HCT116 (cell line): Measurements from ENCODE around the gene AQP9. TPM values are rescaled to one million over a fixed set of nuclear protein-coding genes. Genes with fewer than 3 reads are reported as not detected.

ENCODE experiments used
- ATAC-seq: fragments of 200-7000 bp; cut with Tn5 transposase; 2 replicates; pipeline ENCODE4 v1.9.1; 2020; ENCODE audit warnings: mild to moderate bottlenecking, moderate library complexity
- BruUV-seq: library from RNA; stranded (reverse); fragments of 400-500 nt; replicated peaks from 2 replicates; lab custom pipeline; 2021; lab: Mats Ljungman, UMichigan
- CTCF ChIA-PET: fragments of 300-600 bp; sonication (Branson Sonifier 250); formaldehyde crosslinking; loops from one replicate; lab custom pipeline; 2021; ENCODE audit warnings: antibody characterized with exemption; lab: Charles Lee
- POLR2A ChIA-PET: fragments of 300-600, 350-600 bp; sonication (Branson Sonifier 250); formaldehyde crosslinking; loops from one replicate; lab custom pipeline; 2021; ENCODE audit warnings: antibody characterized with exemption; lab: Charles Lee
- RAD21 ChIA-PET, 2 experiments: fragments of 300-600 bp; sonication (Branson Sonifier 250); formaldehyde crosslinking; loops; one replicate each; lab custom pipeline; 2023; ENCODE audit warnings: low total read pairs in 2 of 2; ENCODE audit not compliant: uncharacterized antibody in 2 of 2, unreplicated experiment in 2 of 2, low non-redundant PET in 1 of 2; lab: Charles Lee
- DNase-seq: peaks from one replicate; pipeline ENCODE4 v3.0.0-alpha.2; 2010; ENCODE audit warnings: low read depth, low spot score
- H2AFZ ChIP-seq: fragments of 200-600 bp; shearing (Covaris generic), sonication (generic); 2 replicates; pipeline ENCODE4 v1.6.1; 2017; ENCODE audit warnings: low read depth, mixed run types, mixed read lengths, antibody characterized with exemption, low read length; ENCODE audit not compliant: poor library complexity, severe bottlenecking
- H3K27ac ChIP-seq: 2 replicates; pipeline ENCODE4 v1.5.1; 2012; ENCODE audit warnings: low read depth, low read length
- H3K27me3 ChIP-seq: fragments of 200-600 bp; sonication (generic); 2 replicates; pipeline ENCODE4 v1.6.1; 2016; ENCODE audit warnings: mixed run types, low read length, mixed read lengths; ENCODE audit not compliant: insufficient read depth
- H3K36me3 ChIP-seq, 2 experiments: fragments of 200-500 bp in 1 of 2; fragments of 200-600 bp in 1 of 2; sonication (Bioruptor generic) in 1 of 2; sonication (generic) in 1 of 2; 2 replicates each; pipeline versions ENCODE4 v1.5.1 to v1.6.1; 2014 to 2016; ENCODE audit warnings: low read length in 2 of 2, inconsistent platforms in 1 of 2, mixed read lengths in 1 of 2, mixed run types in 1 of 2; ENCODE audit not compliant: insufficient read depth in 2 of 2, control insufficient read depth in 1 of 2
- H3K4me1 ChIP-seq, 2 experiments: fragments of 200-600 bp in 1 of 2; sonication (generic) in 1 of 2; 2 replicates each; pipeline versions ENCODE4 v1.5.1 to v1.6.1; 2012 to 2017; ENCODE audit warnings: low read length in 2 of 2, inconsistent platforms in 1 of 2, mild to moderate bottlenecking in 1 of 2, mixed read lengths in 1 of 2, mixed run types in 1 of 2, moderate library complexity in 1 of 2; ENCODE audit not compliant: insufficient read depth in 2 of 2, control insufficient read depth in 1 of 2
- H3K4me2 ChIP-seq: fragments of 200-600 bp; sonication (generic); 2 replicates; pipeline ENCODE4 v1.6.1; 2017; ENCODE audit warnings: mixed run types, low read length, mixed read lengths
- H3K4me3 ChIP-seq, 2 experiments: fragments of 200-600 bp in 1 of 2; sonication (generic) in 1 of 2; replicated peaks in 1 of 2; 2 replicates each; pipeline ENCODE4 v1.5.1; 2011 to 2016; ENCODE audit warnings: low read length in 2 of 2, control low read depth in 1 of 2, low read depth in 1 of 2, mild to moderate bottlenecking in 1 of 2, mixed read lengths in 1 of 2, mixed run types in 1 of 2
- H3K79me2 ChIP-seq: fragments of 200-600 bp; sonication (generic); 2 replicates; pipeline ENCODE4 v1.6.1; 2017; ENCODE audit warnings: mild to moderate bottlenecking, mixed run types, low read length, moderate library complexity, mixed read lengths; ENCODE audit not compliant: insufficient read depth
- H3K9ac ChIP-seq: fragments of 200-600 bp; sonication (generic); 2 replicates; pipeline ENCODE4 v1.6.1; 2016; ENCODE audit warnings: low read length, mixed read lengths
- H3K9me2 ChIP-seq: fragments of 200-600 bp; sonication (generic), shearing (Covaris generic); 2 replicates; pipeline ENCODE4 v1.6.1; 2017; ENCODE audit warnings: mixed run types, mild to moderate bottlenecking, moderate library complexity; ENCODE audit not compliant: insufficient read depth
- H3K9me3 ChIP-seq, 2 experiments: fragments of 200-500 bp in 1 of 2; fragments of 200-600 bp in 1 of 2; sonication (Bioruptor generic) in 1 of 2; sonication (generic) in 1 of 2; 2 replicates each; pipeline ENCODE4 v1.6.1; 2014 to 2017; ENCODE audit warnings: low read length in 2 of 2, mixed read lengths in 2 of 2, inconsistent platforms in 1 of 2, low read depth in 1 of 2, mild to moderate bottlenecking in 1 of 2, mixed run types in 1 of 2, moderate library complexity in 1 of 2; ENCODE audit not compliant: control insufficient read depth in 1 of 2, insufficient read depth in 1 of 2
- H4K20me1 ChIP-seq: fragments of 200-600 bp; sonication (generic), shearing (Covaris generic); 2 replicates; pipeline ENCODE4 v1.6.1; 2017; ENCODE audit warnings: mixed run types, mild to moderate bottlenecking, moderate library complexity; ENCODE audit not compliant: insufficient read depth
- CBX3 ChIP-seq: IDR thresholded peaks from 2 replicates; pipeline ENCODE4 v1.6.1; 2012; ENCODE audit warnings: low read depth
- ELF1 ChIP-seq: IDR thresholded peaks from 2 replicates; pipeline ENCODE4 v1.6.1; 2012; ENCODE audit warnings: low read depth, borderline replicate concordance
- EZH2 ChIP-seq: fragments of 200-600 bp; sonication (generic); IDR thresholded peaks from 2 replicates; pipeline ENCODE4 v1.6.1; 2017; ENCODE audit warnings: antibody characterized with exemption, mixed run types
- EZH2phosphoT487 ChIP-seq: fragments of 200-600 bp; IDR thresholded peaks from 2 replicates; pipeline ENCODE4 v1.6.1; 2018; ENCODE audit warnings: antibody characterized with exemption, borderline replicate concordance
- FOSL1 ChIP-seq: IDR thresholded peaks from 2 replicates; pipeline ENCODE4 v1.6.1; 2012; ENCODE audit warnings: low read depth
- JUND ChIP-seq: IDR thresholded peaks from 2 replicates; pipeline ENCODE4 v1.6.1; 2012
- POLR2AphosphoS5 ChIP-seq: IDR thresholded peaks from 2 replicates; pipeline ENCODE4 v1.6.1; 2011; ENCODE audit warnings: mild to moderate bottlenecking, low read depth, low read length, moderate library complexity
- SP1 ChIP-seq: IDR thresholded peaks from 2 replicates; pipeline ENCODE4 v1.6.1; 2012; ENCODE audit warnings: low read depth
- ZNF274 ChIP-seq: fragments of 200-500 bp; sonication (Bioruptor generic); IDR thresholded peaks from 2 replicates; pipeline ENCODE4 v1.6.1; 2014; ENCODE audit warnings: mild to moderate bottlenecking, low read depth, low read length, inconsistent platforms
- intact Hi-C: fragments of 100-400 bp; cut with micrococcal nuclease; formaldehyde crosslinking; loops from 2 replicates; pipeline ENCODE4 v1.10.0; 2022
- total RNA-seq: library from RNA; stranded (reverse); gene quantifications from one replicate; pipeline ENCODE4 v1.2.1, GENCODE V29; 2021; ENCODE audit not compliant: unreplicated experiment
- TF ChIP-seq, protein P1 (sequence below), 3 experiments: fragments of 200-600 bp in 1 of 3; sonication (generic) in 1 of 3; IDR thresholded peaks in 2 of 3; conservative IDR thresholded peaks in 1 of 3; 2 replicates each; pipeline ENCODE4 v1.5.1; 2012 to 2017; ENCODE audit warnings: low read depth in 2 of 3, low read length in 2 of 3, antibody characterized with exemption in 1 of 3, borderline replicate concordance in 1 of 3, control low read depth in 1 of 3, mild to moderate bottlenecking in 1 of 3, mixed read lengths in 1 of 3, mixed run types in 1 of 3, moderate library complexity in 1 of 3; ENCODE audit not compliant: insufficient read depth in 1 of 3
- TF ChIP-seq, protein P2 (sequence below): IDR thresholded peaks from 2 replicates; pipeline ENCODE4 v1.6.1; 2012; ENCODE audit warnings: low read depth
- TF ChIP-seq, protein P3 (sequence below): IDR thresholded peaks from 2 replicates; pipeline ENCODE4 v1.6.1; 2012
- TF ChIP-seq, protein P4 (sequence below): IDR thresholded peaks from 2 replicates; pipeline ENCODE4 v1.6.1; 2011; ENCODE audit warnings: mild to moderate bottlenecking, low read length, moderate library complexity; ENCODE audit not compliant: insufficient replicate concordance; ENCODE audit errors: extremely low read depth

The AQP9 gene
- total RNA-seq, 1 experiment from 2014 or later = 0.12 TPM

DNA sequence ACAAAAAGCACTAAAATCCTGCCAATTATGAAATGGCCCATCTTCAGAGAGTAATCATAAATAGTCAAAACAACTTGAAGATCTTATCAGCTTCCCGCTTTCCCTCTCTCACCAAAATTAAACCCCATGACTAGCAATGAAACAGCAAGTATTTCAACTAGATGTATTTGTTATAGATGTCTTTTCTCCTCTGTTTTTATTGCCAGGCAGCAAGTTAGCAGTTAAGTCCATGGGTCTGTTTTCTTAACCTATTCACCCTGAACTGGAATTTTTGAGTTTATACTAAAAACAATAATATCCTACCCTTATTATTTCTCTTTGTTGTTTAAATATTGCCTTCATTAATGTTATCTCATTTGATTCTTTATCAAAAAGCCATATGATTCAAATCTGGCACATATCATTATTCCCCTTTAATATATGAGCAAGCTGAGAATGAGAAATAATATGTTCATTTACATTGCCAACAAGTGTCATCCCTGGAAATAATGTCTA lies 23.3 kb downstream of the AQP9 start (continued):
- no peak for TF ChIP-seq EZH2phosphoT487
- TF ChIP-seq ELF1 = no peak
- TF ChIP-seq SP1 = no peak
- TF ChIP-seq, protein P1, sequence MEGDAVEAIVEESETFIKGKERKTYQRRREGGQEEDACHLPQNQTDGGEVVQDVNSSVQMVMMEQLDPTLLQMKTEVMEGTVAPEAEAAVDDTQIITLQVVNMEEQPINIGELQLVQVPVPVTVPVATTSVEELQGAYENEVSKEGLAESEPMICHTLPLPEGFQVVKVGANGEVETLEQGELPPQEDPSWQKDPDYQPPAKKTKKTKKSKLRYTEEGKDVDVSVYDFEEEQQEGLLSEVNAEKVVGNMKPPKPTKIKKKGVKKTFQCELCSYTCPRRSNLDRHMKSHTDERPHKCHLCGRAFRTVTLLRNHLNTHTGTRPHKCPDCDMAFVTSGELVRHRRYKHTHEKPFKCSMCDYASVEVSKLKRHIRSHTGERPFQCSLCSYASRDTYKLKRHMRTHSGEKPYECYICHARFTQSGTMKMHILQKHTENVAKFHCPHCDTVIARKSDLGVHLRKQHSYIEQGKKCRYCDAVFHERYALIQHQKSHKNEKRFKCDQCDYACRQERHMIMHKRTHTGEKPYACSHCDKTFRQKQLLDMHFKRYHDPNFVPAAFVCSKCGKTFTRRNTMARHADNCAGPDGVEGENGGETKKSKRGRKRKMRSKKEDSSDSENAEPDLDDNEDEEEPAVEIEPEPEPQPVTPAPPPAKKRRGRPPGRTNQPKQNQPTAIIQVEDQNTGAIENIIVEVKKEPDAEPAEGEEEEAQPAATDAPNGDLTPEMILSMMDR (IDR thresholded peaks at IDR 0.05 in 2 of 3, conservative IDR thresholded peaks at IDR 0.05 in 1 of 3; ENCODE audit: borderline replicate concordance in 1 of 3, insufficient read depth in 1 of 3, low read depth in 2 of 3, low read length in 2 of 3) = no peak
- no peak for TF ChIP-seq EZH2

DNA sequence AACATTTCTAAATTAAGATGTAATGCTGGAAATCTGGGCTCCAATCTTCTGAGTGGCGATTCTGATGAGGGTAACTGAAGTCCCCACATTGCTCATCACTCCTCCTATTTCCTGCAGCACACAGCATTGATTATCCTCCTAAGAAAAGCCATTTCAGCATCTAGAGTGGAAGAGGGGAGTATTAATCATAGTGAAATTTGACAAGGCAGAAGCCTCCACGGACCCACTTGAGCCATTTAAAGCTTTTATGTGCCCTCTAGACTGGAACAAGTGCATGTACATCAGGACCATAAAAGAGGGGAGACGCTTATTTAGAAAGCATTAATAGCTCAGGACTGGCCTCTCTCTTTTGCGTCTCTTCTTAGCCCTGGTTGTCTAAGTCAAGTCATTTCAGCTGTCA lies 25.8 kb downstream of the AQP9 start:
- no peak overlapping the region for H3K9ac ChIP-seq
- H3K79me2 ChIP-seq = no peaks in the 10 kb centered on the region
- RAD21 ChIA-PET = no interaction called here
- H3K4me1 ChIP-seq = no peaks in the 10 kb centered on the region
- H3K9me2 ChIP-seq = no peaks in the 10 kb centered on the region
- no peaks in the 10 kb centered on the region for H3K36me3 ChIP-seq
- no peaks in the 10 kb centered on the region for H4K20me1 ChIP-seq
- H3K27ac ChIP-seq = no peak overlapping the region
- H2AFZ ChIP-seq = no peak overlapping the region
- no peak for DNase-seq
- intact Hi-C loops = no loop called here
- POLR2A ChIA-PET = no interaction called here
- H3K27me3 ChIP-seq = peaks cover 15% of the 10 kb centered on the region; the same call in 1 of the 2 replicates
- CTCF ChIA-PET = no interaction called here
- ATAC-seq = no peak
- H3K9me3 ChIP-seq = no peaks in the 10 kb centered on the region
- no peak overlapping the region for H3K4me3 ChIP-seq
- no peak overlapping the region for H3K4me2 ChIP-seq
- BruUV-seq = no TSS peak
- TF ChIP-seq SP1 (no peak), CBX3 (no peak), ZNF274 (no peak), JUND (no peak), EZH2phosphoT487 (no peak), POLR2AphosphoS5 (no peak), FOSL1 (no peak)
- TF ChIP-seq, protein P2, sequence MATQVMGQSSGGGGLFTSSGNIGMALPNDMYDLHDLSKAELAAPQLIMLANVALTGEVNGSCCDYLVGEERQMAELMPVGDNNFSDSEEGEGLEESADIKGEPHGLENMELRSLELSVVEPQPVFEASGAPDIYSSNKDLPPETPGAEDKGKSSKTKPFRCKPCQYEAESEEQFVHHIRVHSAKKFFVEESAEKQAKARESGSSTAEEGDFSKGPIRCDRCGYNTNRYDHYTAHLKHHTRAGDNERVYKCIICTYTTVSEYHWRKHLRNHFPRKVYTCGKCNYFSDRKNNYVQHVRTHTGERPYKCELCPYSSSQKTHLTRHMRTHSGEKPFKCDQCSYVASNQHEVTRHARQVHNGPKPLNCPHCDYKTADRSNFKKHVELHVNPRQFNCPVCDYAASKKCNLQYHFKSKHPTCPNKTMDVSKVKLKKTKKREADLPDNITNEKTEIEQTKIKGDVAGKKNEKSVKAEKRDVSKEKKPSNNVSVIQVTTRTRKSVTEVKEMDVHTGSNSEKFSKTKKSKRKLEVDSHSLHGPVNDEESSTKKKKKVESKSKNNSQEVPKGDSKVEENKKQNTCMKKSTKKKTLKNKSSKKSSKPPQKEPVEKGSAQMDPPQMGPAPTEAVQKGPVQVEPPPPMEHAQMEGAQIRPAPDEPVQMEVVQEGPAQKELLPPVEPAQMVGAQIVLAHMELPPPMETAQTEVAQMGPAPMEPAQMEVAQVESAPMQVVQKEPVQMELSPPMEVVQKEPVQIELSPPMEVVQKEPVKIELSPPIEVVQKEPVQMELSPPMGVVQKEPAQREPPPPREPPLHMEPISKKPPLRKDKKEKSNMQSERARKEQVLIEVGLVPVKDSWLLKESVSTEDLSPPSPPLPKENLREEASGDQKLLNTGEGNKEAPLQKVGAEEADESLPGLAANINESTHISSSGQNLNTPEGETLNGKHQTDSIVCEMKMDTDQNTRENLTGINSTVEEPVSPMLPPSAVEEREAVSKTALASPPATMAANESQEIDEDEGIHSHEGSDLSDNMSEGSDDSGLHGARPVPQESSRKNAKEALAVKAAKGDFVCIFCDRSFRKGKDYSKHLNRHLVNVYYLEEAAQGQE = no peak
- TF ChIP-seq, protein P3, sequence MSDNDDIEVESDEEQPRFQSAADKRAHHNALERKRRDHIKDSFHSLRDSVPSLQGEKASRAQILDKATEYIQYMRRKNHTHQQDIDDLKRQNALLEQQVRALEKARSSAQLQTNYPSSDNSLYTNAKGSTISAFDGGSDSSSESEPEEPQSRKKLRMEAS = no peak
- TF ChIP-seq, protein P4, sequence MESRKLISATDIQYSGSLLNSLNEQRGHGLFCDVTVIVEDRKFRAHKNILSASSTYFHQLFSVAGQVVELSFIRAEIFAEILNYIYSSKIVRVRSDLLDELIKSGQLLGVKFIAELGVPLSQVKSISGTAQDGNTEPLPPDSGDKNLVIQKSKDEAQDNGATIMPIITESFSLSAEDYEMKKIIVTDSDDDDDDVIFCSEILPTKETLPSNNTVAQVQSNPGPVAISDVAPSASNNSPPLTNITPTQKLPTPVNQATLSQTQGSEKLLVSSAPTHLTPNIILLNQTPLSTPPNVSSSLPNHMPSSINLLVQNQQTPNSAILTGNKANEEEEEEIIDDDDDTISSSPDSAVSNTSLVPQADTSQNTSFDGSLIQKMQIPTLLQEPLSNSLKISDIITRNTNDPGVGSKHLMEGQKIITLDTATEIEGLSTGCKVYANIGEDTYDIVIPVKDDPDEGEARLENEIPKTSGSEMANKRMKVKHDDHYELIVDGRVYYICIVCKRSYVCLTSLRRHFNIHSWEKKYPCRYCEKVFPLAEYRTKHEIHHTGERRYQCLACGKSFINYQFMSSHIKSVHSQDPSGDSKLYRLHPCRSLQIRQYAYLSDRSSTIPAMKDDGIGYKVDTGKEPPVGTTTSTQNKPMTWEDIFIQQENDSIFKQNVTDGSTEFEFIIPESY = no peak
- TF ChIP-seq, protein P1 (IDR thresholded peaks at IDR 0.05 in 2 of 3, conservative IDR thresholded peaks at IDR 0.05 in 1 of 3; ENCODE audit: borderline replicate concordance in 1 of 3, insufficient read depth in 1 of 3, low read depth in 2 of 3, low read length in 2 of 3) = no peak
